HepG2 (cell line): ENCODE measurements around the gene BSG. TPM values are rescaled to one million over a fixed set of nuclear protein-coding genes. Genes with fewer than 3 reads are reported as not detected.

Source experiments
- ATF1 ChIP-seq: IDR thresholded peaks from 2 replicates; pipeline ENCODE4 v1.6.1; 2016; ENCODE audit warnings: mild to moderate bottlenecking, control low read depth
- CENPBD1 ChIP-seq: sonication (generic); formaldehyde crosslinking; IDR thresholded peaks from 2 replicates; pipeline ENCODE4 v1.8.0; 2022; ENCODE audit warnings: missing genetic modification reagents, low read depth, mild to moderate bottlenecking, borderline replicate concordance
- ELK4 ChIP-seq: sonication (generic); formaldehyde crosslinking; IDR thresholded peaks from 2 replicates; pipeline ENCODE4 v1.9.0; 2021; ENCODE audit warnings: missing genetic modification reagents, borderline replicate concordance
- FOXK2 ChIP-seq: fragments of 450-650 bp; IDR thresholded peaks from 2 replicates; pipeline ENCODE4 v1.6.1; 2016
- GABPB1 ChIP-seq: IDR thresholded peaks from 2 replicates; pipeline ENCODE4 v1.6.1; 2016; ENCODE audit warnings: mild to moderate bottlenecking, missing genetic modification reagents, moderate library complexity, missing compliant biosample characterization
- GLI4 ChIP-seq: sonication (generic); formaldehyde crosslinking; IDR thresholded peaks from 2 replicates; pipeline ENCODE4 v1.5.1; 2020; ENCODE audit warnings: missing genetic modification reagents, mild to moderate bottlenecking, moderate library complexity, borderline replicate concordance
- GMEB2 ChIP-seq: IDR thresholded peaks from 2 replicates; pipeline ENCODE4 v1.6.1; 2016; ENCODE audit warnings: missing biosample characterization, missing genetic modification reagents, low read depth
- MTF1 ChIP-seq: sonication (generic); formaldehyde crosslinking; IDR thresholded peaks from 2 replicates; pipeline ENCODE4 v1.5.0; 2020; ENCODE audit warnings: missing genetic modification reagents
- MXD4 ChIP-seq: IDR thresholded peaks from 2 replicates; pipeline ENCODE4 v1.6.1; 2016; ENCODE audit warnings: mild to moderate bottlenecking, missing biosample characterization, missing genetic modification reagents
- NRL ChIP-seq: sonication (generic); formaldehyde crosslinking; IDR thresholded peaks from 2 replicates; pipeline ENCODE4 v1.5.0; 2020; ENCODE audit warnings: missing genetic modification reagents, mild to moderate bottlenecking, moderate library complexity, borderline replicate concordance
- PPARG ChIP-seq: conservative IDR thresholded peaks from 2 replicates; pipeline ENCODE4 v1.6.1; 2016; ENCODE audit warnings: missing biosample characterization, missing genetic modification reagents
- TRIM24 ChIP-seq: sonication (generic); formaldehyde crosslinking; IDR thresholded peaks from 2 replicates; pipeline ENCODE4 v1.8.0; 2022; ENCODE audit warnings: mild to moderate bottlenecking, missing genetic modification reagents
- UBTF ChIP-seq: sonication (generic); formaldehyde crosslinking; IDR thresholded peaks from 2 replicates; pipeline ENCODE4 v1.4.0; 2020; ENCODE audit warnings: mild to moderate bottlenecking, missing genetic modification reagents
- ZKSCAN8 ChIP-seq: IDR thresholded peaks from 2 replicates; pipeline ENCODE4 v1.6.1; 2016; ENCODE audit warnings: borderline replicate concordance, missing genetic modification reagents, missing compliant biosample characterization
- ZNF121 ChIP-seq: sonication (generic); formaldehyde crosslinking; IDR thresholded peaks from 2 replicates; pipeline ENCODE4 v1.5.0; 2020; ENCODE audit warnings: mild to moderate bottlenecking, missing genetic modification reagents
- ZNF44 ChIP-seq: sonication (generic); formaldehyde crosslinking; IDR thresholded peaks from 2 replicates; pipeline ENCODE4 v1.5.1; 2020; ENCODE audit warnings: mild to moderate bottlenecking, missing genetic modification reagents
- ZNF629 ChIP-seq: sonication (generic); formaldehyde crosslinking; conservative IDR thresholded peaks from 2 replicates; pipeline ENCODE4 v1.5.0; 2020; ENCODE audit warnings: missing genetic modification reagents
- polyA plus RNA-seq, 8 experiments: library from polyadenylated mRNA; depleted of rRNA in 3 of 8; stranded (reverse) in 7 of 8; unstranded in 1 of 8; fragments of >200 nt; fragmentation: Illumina TruSeq in 4 of 8; extraction: Trizol in 4 of 8; gene quantifications; 2 replicates each; pipeline versions ENCODE4 v1.2.1 to v1.2.3, GENCODE V29; 2011 to 2016; ENCODE audit warnings: low read depth in 4 of 8, missing spikeins in 1 of 8, mixed read lengths in 1 of 8; ENCODE audit not compliant: insufficient read depth in 1 of 8
- total RNA-seq, 5 experiments: library from RNA; depleted of rRNA; stranded (reverse); fragments of >200 nt; fragmentation: Illumina TruSeq; extraction: Trizol; gene quantifications; 2 replicates each; pipeline ENCODE4 v1.2.3, GENCODE V29; 2016; ENCODE audit warnings: low read depth in 1 of 5
- TF ChIP-seq, protein P1 (sequence below): sonication (generic); formaldehyde crosslinking; IDR thresholded peaks from 2 replicates; pipeline ENCODE4 v1.4.0; 2020; ENCODE audit warnings: low read depth, mild to moderate bottlenecking, missing genetic modification reagents

Gene BSG
- total and polyA plus RNA-seq, 2 of the 13 experiments (the other 11 are each of a cell fraction or from before 2014, with no cell fraction given), result 309 to 754 TPM

DNA sequence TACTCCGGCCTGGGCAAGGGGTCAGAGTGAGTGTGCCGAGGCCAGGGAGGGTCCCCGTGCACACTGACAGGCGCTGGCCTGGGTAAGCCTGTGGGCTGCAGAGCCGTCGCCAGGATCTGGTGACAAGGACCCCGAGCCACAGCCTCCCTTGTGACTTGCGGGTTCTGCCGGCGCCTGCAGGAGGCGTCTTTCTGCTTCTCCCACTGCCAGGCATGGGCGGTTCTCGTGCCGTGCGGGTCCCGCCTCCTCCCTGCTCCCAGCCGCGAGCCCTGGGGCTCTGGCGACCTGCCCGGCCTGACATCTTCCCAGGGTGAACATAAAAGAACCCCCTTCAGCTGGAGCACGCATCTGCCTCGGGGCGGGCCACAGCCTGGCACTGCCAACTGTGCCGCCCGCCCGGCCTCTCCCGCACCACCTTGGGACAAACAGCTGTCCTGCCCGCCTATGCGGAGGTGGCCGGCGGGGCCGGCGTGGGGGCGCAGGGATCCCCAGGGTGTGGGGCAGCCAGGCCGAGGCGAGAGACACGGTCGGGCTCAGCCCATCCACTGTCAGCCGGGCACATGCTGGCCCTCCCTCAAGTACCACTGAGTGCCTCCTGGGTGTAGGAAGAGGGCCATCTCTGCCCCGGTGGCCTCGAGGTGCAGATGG lies 15.8 kb downstream of the BSG start (continued):
- no peak for TF ChIP-seq CENPBD1
- TF ChIP-seq TRIM24, result no peak
- 0 out of 2 replicates have a peak, but pooled peaks have one; percentile 14 for TF ChIP-seq PPARG (CRISPR knock-in tag)
- peak; percentile 52; the same call in 1 of the 2 replicates for TF ChIP-seq NRL (CRISPR knock-in tag)
- TF ChIP-seq FOXK2, result no peak
- TF ChIP-seq ELK4 (CRISPR knock-in tag), result no peak
- TF ChIP-seq ZNF629 (CRISPR knock-in tag), result no peak
- peak; percentile 36; the same call in 1 of the 2 replicates for TF ChIP-seq GABPB1
- TF ChIP-seq, protein P1, sequence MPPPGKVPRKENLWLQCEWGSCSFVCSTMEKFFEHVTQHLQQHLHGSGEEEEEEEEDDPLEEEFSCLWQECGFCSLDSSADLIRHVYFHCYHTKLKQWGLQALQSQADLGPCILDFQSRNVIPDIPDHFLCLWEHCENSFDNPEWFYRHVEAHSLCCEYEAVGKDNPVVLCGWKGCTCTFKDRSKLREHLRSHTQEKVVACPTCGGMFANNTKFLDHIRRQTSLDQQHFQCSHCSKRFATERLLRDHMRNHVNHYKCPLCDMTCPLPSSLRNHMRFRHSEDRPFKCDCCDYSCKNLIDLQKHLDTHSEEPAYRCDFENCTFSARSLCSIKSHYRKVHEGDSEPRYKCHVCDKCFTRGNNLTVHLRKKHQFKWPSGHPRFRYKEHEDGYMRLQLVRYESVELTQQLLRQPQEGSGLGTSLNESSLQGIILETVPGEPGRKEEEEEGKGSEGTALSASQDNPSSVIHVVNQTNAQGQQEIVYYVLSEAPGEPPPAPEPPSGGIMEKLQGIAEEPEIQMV (CRISPR knock-in tag), result no peak
- no peak for TF ChIP-seq ZNF44
- TF ChIP-seq ZKSCAN8 (CRISPR knock-in tag), result no peak
- no peak for TF ChIP-seq GMEB2
- no peak for TF ChIP-seq MTF1 (CRISPR knock-in tag)
- no peak for TF ChIP-seq ZNF121 (CRISPR knock-in tag)
- 0 out of 2 replicates have a peak, but pooled peaks have one; percentile 48 for TF ChIP-seq MXD4 (CRISPR knock-in tag)
- no peak for TF ChIP-seq ATF1
- TF ChIP-seq GLI4 (CRISPR knock-in tag), result no peak
- TF ChIP-seq UBTF (CRISPR knock-in tag), result 0 out of 2 replicates have a peak, but pooled peaks have one; percentile 17
